ENCODE results near the gene ARMC3. TPM values are rescaled to one million over a fixed set of nuclear protein-coding genes. Genes with fewer than 3 reads are reported as not detected.

Gene ARMC3
- total RNA-seq, 3 donors from 2014 or later: not detected

- Histone ChIP-seq H3K4me1 (ENCODE audit: low read depth) (no peaks in the 10 kb centered on the region), H3K36me3 (ENCODE audit: low read depth) (no peaks in the 10 kb centered on the region), H3K4me3 (no peak overlapping the region), H3K9me3 (no peaks in the 10 kb centered on the region)
- no peak for DNase-seq
- intact Hi-C loops (cut with DNase I, micrococcal nuclease): no loop called here
- TF ChIP-seq CTCF (IDR thresholded peaks at IDR 0.05): no peak
- no peak for ATAC-seq
Observed at GRCh38 chr10:22932626-22933370, 4.9 kb downstream of the ARMC3 start.

GRCh38 chr10:22934726-22935125, 6.9 kb downstream of the ARMC3 start:
- no peak for ATAC-seq
- intact Hi-C loops (cut with DNase I, micrococcal nuclease): no loop called here
- no peak for TF ChIP-seq CTCF (IDR thresholded peaks at IDR 0.05)

GRCh38 chr10:22942437-22942836, 14.6 kb downstream of the ARMC3 start:
- ATAC-seq: no peak
- Histone ChIP-seq H3K4me3 (no peak overlapping the region), H3K36me3 (ENCODE audit: low read depth) (no peaks in the 10 kb centered on the region), H3K9me3 (no peaks in the 10 kb centered on the region), H3K4me1 (ENCODE audit: low read depth) (no peaks in the 10 kb centered on the region)
- intact Hi-C loops (cut with DNase I, micrococcal nuclease): no loop called here
- no peak for DNase-seq
- TF ChIP-seq CTCF (IDR thresholded peaks at IDR 0.05): no peak

More at GRCh38 chr10:22934726-22935125, 6.9 kb downstream of the ARMC3 start:
- H3K4me3 ChIP-seq: no peak overlapping the region
- DNase-seq: no peak
- H3K4me1 ChIP-seq (ENCODE audit: low read depth): no peaks in the 10 kb centered on the region
- no peaks in the 10 kb centered on the region for H3K9me3 ChIP-seq
- no peaks in the 10 kb centered on the region for H3K36me3 ChIP-seq (ENCODE audit: low read depth)

- H3K9me3 ChIP-seq: no peaks in the 10 kb centered on the region
- no peak for DNase-seq
- no peaks in the 10 kb centered on the region for H3K4me1 ChIP-seq (ENCODE audit: low read depth)
- TF ChIP-seq CTCF (IDR thresholded peaks at IDR 0.05): no peak
- H3K4me3 ChIP-seq: no peak overlapping the region
- H3K36me3 ChIP-seq (ENCODE audit: low read depth): no peaks in the 10 kb centered on the region
- ATAC-seq: no peak
- intact Hi-C loops (cut with DNase I, micrococcal nuclease): no loop called here
Observed at GRCh38 chr10:22945934-22946673, 18.3 kb downstream of the ARMC3 start.

GRCh38 chr10:22954970-22955369, 27.1 kb downstream of the ARMC3 start:
- no peak overlapping the region for H3K4me3 ChIP-seq
- no peak for TF ChIP-seq CTCF (IDR thresholded peaks at IDR 0.05)
- ATAC-seq (no peak), DNase-seq (no peak)
- H3K36me3 ChIP-seq (ENCODE audit: low read depth): no peaks in the 10 kb centered on the region
- H3K9me3 ChIP-seq: no peaks in the 10 kb centered on the region
- no peaks in the 10 kb centered on the region for H3K4me1 ChIP-seq (ENCODE audit: low read depth)
- intact Hi-C loops (cut with DNase I, micrococcal nuclease): no loop called here

Measured in mucosa of descending colon (tissue), 3 donors.